ENCODE data around the gene CCDC136. TPM values are rescaled to one million over a fixed set of nuclear protein-coding genes. Genes with fewer than 3 reads are reported as not detected.
A peak's percentile ranks its signal among the peaks of the same experiment; 100 is the strongest.

The CCDC136 gene
- total RNA-seq, 1 donor = 7.2 TPM

DNA sequence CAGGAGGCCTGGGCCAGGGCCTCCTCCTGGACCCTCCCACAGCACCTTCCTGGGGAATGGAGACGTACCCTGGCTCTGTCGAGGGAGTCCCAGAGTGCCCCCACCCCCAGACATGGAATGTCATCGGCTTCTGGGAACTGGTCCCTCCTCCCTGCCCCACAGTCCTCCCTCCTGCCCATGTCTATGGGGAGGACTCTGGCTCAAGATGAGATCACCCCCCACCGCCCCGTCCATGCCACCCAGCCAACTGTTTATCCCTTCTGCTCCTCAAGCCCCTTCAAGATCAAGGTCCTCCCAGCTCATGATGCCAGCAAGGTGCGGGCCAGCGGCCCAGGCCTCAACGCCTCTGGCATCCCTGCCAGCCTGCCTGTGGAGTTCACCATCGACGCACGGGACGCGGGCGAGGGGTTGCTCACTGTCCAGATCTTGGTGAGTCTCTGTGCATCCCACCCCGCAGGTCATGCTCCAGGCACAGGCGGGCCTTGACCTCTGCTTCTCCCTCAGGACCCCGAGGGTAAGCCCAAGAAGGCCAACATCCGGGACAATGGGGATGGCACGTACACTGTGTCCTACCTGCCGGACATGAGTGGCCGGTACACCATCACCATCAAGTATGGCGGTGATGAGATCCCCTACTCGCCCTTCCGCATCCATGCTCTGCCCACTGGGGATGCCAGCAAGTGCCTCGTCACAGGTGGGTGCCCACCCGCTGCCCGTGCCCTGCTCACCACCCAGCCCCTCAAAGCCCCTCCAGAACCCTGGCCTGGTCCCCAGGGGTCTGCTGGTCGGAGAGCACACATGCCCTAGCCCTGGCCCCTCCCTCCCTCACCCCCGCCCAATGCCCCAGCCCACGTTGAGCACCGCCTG lies 56.8 kb downstream of the CCDC136 start:
- Histone ChIP-seq H3K27ac (ENCODE audit: low read depth, low read length) (no peak overlapping the region), H4K20me1 (ENCODE audit: insufficient read depth, low read length) (peaks cover 38% of the 10 kb centered on the region), H3K4me3 (ENCODE audit: insufficient read depth, low read length) (no peak overlapping the region), H3K27me3 (ENCODE audit: insufficient read depth, low read length) (no peaks in the 10 kb centered on the region), H2AFZ (ENCODE audit: low read length) (no peak overlapping the region), H3K9me3 (ENCODE audit: low read depth, low read length) (no peaks in the 10 kb centered on the region), H3K36me3 (ENCODE audit: insufficient read depth, low read length) (peaks cover 91% of the 10 kb centered on the region), H3K4me1 (ENCODE audit: insufficient read depth, low read length) (no peaks in the 10 kb centered on the region), H3K79me2 (ENCODE audit: insufficient read depth, low read length) (peaks cover 4% of the 10 kb centered on the region), H3K4me2 (ENCODE audit: insufficient read depth, low read length) (no peak overlapping the region)
- no peak for DNase-seq (ENCODE audit: insufficient read length, low spot score, missing footprints)
- TF ChIP-seq, protein P1, sequence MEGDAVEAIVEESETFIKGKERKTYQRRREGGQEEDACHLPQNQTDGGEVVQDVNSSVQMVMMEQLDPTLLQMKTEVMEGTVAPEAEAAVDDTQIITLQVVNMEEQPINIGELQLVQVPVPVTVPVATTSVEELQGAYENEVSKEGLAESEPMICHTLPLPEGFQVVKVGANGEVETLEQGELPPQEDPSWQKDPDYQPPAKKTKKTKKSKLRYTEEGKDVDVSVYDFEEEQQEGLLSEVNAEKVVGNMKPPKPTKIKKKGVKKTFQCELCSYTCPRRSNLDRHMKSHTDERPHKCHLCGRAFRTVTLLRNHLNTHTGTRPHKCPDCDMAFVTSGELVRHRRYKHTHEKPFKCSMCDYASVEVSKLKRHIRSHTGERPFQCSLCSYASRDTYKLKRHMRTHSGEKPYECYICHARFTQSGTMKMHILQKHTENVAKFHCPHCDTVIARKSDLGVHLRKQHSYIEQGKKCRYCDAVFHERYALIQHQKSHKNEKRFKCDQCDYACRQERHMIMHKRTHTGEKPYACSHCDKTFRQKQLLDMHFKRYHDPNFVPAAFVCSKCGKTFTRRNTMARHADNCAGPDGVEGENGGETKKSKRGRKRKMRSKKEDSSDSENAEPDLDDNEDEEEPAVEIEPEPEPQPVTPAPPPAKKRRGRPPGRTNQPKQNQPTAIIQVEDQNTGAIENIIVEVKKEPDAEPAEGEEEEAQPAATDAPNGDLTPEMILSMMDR (IDR thresholded peaks at IDR 0.05; ENCODE audit: extremely low read depth, low read depth, low read length) = no peak

DNA sequence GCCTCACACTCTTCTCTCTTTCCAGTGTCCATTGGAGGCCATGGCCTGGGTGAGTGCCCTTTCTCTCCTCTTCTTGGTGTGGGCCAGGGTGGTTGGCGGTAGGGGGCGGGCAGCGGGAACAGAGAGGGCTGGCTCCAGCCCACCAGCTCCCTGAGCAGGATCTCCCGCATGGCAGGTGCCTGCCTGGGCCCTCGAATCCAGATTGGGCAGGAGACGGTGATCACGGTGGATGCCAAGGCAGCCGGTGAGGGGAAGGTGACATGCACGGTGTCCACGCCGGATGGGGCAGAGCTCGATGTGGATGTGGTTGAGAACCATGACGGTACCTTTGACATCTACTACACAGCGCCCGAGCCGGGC lies 57.4 kb downstream of the CCDC136 start:
- Histone ChIP-seq H3K27ac (ENCODE audit: low read depth, low read length) (no peak overlapping the region), H3K4me3 (ENCODE audit: insufficient read depth, low read length) (no peak overlapping the region), H3K4me1 (ENCODE audit: insufficient read depth, low read length) (no peaks in the 10 kb centered on the region), H3K4me2 (ENCODE audit: insufficient read depth, low read length) (no peak overlapping the region), H3K9me3 (ENCODE audit: low read depth, low read length) (no peaks in the 10 kb centered on the region), H4K20me1 (ENCODE audit: insufficient read depth, low read length) (peaks cover 31% of the 10 kb centered on the region), H2AFZ (ENCODE audit: low read length) (no peak overlapping the region), H3K27me3 (ENCODE audit: insufficient read depth, low read length) (no peaks in the 10 kb centered on the region), H3K79me2 (ENCODE audit: insufficient read depth, low read length) (peaks cover 4% of the 10 kb centered on the region), H3K36me3 (ENCODE audit: insufficient read depth, low read length) (peaks cover 91% of the 10 kb centered on the region)
- TF ChIP-seq, protein P1 (IDR thresholded peaks at IDR 0.05; ENCODE audit: extremely low read depth, low read depth, low read length) = no peak
- no peak for DNase-seq (ENCODE audit: insufficient read length, low spot score, missing footprints)

DNA sequence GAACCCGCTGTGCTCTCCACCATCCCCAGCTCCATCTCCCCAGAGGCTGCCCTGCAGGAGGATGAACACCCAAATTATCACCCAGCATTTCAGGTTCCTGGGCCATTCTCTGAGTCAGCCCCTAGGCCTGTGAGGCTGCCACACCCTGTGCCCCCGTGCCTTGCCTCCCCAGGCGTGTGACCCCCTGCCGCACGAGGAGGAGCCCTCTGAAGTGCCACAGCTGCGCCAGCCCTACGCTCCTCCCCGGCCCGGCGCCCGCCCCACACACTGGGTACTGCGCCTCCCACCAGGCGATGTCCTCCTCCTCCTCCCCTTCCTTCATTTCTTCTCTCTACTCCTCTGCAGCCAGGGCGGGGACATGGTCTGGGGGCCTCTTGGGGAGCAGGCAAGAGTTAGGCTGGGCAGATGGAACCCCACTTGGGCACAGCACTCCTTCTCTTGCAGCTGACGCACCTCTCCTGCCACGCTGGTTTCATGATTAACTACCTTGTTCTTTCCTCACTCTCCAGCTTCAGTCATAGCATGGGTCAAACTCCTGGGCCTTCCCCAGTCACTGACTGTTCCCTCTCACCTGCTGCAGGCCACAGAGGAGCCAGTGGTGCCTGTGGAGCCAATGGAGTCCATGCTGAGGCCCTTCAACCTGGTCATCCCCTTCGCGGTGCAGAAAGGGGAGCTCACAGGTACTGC lies 58.2 kb downstream of the CCDC136 start:
- Histone ChIP-seq H3K9me3 (ENCODE audit: low read depth, low read length) (no peaks in the 10 kb centered on the region), H3K4me2 (ENCODE audit: insufficient read depth, low read length) (no peak overlapping the region), H3K36me3 (ENCODE audit: insufficient read depth, low read length) (peaks cover 91% of the 10 kb centered on the region), H2AFZ (ENCODE audit: low read length) (no peak overlapping the region), H3K79me2 (ENCODE audit: insufficient read depth, low read length) (peaks cover 2% of the 10 kb centered on the region), H3K27ac (ENCODE audit: low read depth, low read length) (no peak overlapping the region), H4K20me1 (ENCODE audit: insufficient read depth, low read length) (peaks cover 29% of the 10 kb centered on the region), H3K27me3 (ENCODE audit: insufficient read depth, low read length) (no peaks in the 10 kb centered on the region), H3K4me1 (ENCODE audit: insufficient read depth, low read length) (no peaks in the 10 kb centered on the region), H3K4me3 (ENCODE audit: insufficient read depth, low read length) (no peak overlapping the region)
- TF ChIP-seq, protein P1 (IDR thresholded peaks at IDR 0.05; ENCODE audit: extremely low read depth, low read depth, low read length) = no peak
- DNase-seq (ENCODE audit: insufficient read length, low spot score, missing footprints) = peak; percentile 88

Measured in osteoblast (primary cell).